Lower leg skin (tissue), 3 donors: ENCODE results near the gene DAB2IP.

Experiments used
- POLR2A ChIP-seq, 2 donors: fragments of 450-650 bp; IDR thresholded peaks; one replicate each; pipeline ENCODE4 v1.6.1; 2016 to 2017; ENCODE audit warnings: antibody characterized with exemption in 2 of 2, mild to moderate bottlenecking in 1 of 2, moderate library complexity in 1 of 2
- TF ChIP-seq, protein P1 (sequence below), 3 donors: fragments of 450-650 bp; IDR thresholded peaks; one replicate each; pipeline ENCODE4 v1.5.1; 2016; ENCODE audit warnings: antibody characterized with exemption in 3 of 3, mild to moderate bottlenecking in 3 of 3, moderate library complexity in 2 of 3

DNA sequence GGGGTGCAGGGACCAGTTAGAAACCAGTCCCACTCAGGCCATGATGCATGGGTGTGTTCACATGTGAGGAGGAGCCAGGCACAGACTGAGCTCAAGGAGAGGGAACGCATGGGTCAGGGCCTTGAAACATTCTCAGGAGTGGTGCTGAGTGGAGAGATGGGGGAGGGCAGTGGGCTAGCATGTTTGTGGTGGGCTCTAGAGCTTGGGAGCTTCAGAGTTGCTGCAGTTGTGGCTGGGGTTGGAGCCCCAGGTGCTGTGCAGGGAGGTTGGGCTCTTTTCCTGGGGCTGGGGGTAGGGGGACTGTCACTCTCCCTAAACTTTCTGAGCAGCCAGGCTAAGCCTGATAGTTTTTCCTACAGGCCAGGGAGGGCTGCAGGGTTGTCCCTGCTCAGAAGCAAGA is 95.4 kb downstream of the DAB2IP start:
- TF ChIP-seq, protein P1, sequence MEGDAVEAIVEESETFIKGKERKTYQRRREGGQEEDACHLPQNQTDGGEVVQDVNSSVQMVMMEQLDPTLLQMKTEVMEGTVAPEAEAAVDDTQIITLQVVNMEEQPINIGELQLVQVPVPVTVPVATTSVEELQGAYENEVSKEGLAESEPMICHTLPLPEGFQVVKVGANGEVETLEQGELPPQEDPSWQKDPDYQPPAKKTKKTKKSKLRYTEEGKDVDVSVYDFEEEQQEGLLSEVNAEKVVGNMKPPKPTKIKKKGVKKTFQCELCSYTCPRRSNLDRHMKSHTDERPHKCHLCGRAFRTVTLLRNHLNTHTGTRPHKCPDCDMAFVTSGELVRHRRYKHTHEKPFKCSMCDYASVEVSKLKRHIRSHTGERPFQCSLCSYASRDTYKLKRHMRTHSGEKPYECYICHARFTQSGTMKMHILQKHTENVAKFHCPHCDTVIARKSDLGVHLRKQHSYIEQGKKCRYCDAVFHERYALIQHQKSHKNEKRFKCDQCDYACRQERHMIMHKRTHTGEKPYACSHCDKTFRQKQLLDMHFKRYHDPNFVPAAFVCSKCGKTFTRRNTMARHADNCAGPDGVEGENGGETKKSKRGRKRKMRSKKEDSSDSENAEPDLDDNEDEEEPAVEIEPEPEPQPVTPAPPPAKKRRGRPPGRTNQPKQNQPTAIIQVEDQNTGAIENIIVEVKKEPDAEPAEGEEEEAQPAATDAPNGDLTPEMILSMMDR (IDR thresholded peaks at IDR 0.05) = no peak
- no peak for TF ChIP-seq POLR2A (IDR thresholded peaks at IDR 0.05)
